Stimulated activated naive B cell treated with anti-CD40 and anti-IgM and Interleukin-4, amounts not matched to agents 10 μg/mL and 1 μg/mL and 100 μg/mL, for 72 hours (primary cell): ENCODE measurements around the gene ZBTB47.

ENCODE experiments used
- ATAC-seq, 2 donors: fragments of 150-1000 bp; cut with Tn5 transposase; replicated peaks; 2 replicates each; pipeline ENCODE4 v1.10.0; 2021; ENCODE audit warnings: moderate library complexity in 1 of 2
- DNase-seq: peaks from one replicate; pipeline ENCODE4 v3.0.0; 2021
- H3K27ac Mint-ChIP-seq: one replicate; pipeline ENCODE4 v1.8.0; 2022; ENCODE audit warnings: mild to moderate bottlenecking, mixed read lengths
- H3K27me3 Mint-ChIP-seq, 2 donors: one replicate each; pipeline ENCODE4 v1.8.0; 2022; ENCODE audit warnings: mixed read lengths in 2 of 2
- H3K36me3 Mint-ChIP-seq, 2 donors: one replicate each; pipeline ENCODE4 v1.8.0; 2022; ENCODE audit warnings: mixed read lengths in 2 of 2, mild to moderate bottlenecking in 1 of 2
- H3K4me1 Mint-ChIP-seq, 2 donors: one replicate each; pipeline ENCODE4 v1.8.0; 2022; ENCODE audit warnings: mixed read lengths in 2 of 2, mild to moderate bottlenecking in 1 of 2
- H3K4me3 Mint-ChIP-seq, 2 donors: one replicate each; pipeline ENCODE4 v1.8.0; 2022; ENCODE audit warnings: mild to moderate bottlenecking in 2 of 2, mixed read lengths in 2 of 2, moderate library complexity in 1 of 2
- H3K9me3 Mint-ChIP-seq, 2 donors: one replicate each; pipeline ENCODE4 v1.8.0; 2022; ENCODE audit warnings: mixed read lengths in 2 of 2, mild to moderate bottlenecking in 1 of 2

The ZBTB47 gene

DNA sequence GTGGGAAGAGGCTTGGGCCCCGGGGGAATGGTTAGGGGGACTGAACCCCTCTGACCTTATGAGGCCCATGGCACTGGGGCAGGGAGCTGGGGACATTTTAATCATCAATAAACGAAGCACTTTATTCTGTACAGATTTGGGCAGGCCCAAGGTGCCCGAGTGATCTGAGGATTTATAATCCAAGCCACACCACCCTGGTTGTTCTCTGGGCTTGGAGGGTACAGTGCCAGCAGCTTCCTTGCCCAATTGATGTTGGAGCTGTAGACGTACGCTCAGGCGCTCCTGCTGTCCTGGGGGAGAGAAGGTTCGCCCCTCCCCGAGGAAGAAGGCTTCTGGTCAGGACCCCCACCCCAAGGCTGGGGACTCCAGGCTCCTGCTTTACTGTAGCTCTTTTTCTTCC lies 12.5 kb downstream of the ZBTB47 start:
- Mint-ChIP-seq H3K27me3 (no peaks in the 10 kb centered on the region), H3K4me1 (peaks cover 9 to 11% of the 10 kb centered on the region in 2 donors), H3K4me3 (no peak overlapping the region), H3K27ac (no peak overlapping the region), H3K9me3 (peaks cover 0 to 1% of the 10 kb centered on the region in 2 donors), H3K36me3 (no peaks in the 10 kb centered on the region)
- ATAC-seq (no peak), DNase-seq (no peak)

DNA sequence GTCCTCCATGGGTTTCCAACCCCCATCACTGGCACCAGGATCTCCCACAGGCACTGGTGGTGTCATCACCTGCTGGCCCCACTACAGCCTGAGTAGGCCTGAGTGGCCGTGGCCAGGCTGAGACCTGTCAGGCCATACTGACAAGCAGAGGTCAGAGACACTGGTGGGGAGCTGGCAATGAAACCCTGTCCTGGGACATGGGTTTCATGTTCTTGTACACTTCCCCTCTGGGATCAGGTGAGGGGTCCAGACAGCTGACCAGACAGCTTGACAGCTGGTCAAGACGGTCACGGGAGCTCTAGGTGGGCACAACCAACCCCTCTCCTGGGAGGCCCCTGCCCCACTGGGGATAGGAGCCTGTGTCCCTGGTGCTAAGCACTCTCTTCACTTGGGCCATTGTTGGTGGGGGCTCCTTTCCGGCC lies 13.1 kb downstream of the ZBTB47 start:
- H3K27me3 Mint-ChIP-seq = no peaks in the 10 kb centered on the region
- H3K4me3 Mint-ChIP-seq = no peak overlapping the region
- H3K9me3 Mint-ChIP-seq = peaks cover 0 to 1% of the 10 kb centered on the region in 2 donors
- H3K4me1 Mint-ChIP-seq = peaks cover 9 to 11% of the 10 kb centered on the region in 2 donors
- H3K36me3 Mint-ChIP-seq = no peaks in the 10 kb centered on the region
- no peak for ATAC-seq
- peak overlapping the region; percentile 32 for H3K27ac Mint-ChIP-seq
- DNase-seq = no peak

DNA sequence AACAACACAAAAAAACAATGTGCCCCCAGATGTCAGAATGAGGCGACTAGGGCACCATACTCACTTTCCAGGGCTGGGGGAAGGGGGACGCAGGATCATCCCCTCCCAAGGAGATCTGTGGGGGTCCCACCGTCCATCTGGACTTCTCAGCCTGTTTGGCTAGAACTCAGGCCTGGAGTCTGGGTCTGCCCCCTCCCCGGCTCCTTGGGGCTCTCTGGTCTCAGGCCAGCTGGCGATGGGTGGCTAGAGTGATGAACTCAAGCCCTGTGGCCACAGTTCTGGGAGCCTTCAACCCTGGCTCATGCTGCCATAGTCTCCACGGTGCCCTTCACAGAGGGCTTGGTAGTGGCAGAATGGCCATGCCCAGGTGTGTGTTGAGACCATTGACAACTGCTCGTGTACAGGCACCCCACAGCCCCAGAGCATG lies 13.6 kb downstream of the ZBTB47 start:
- H3K36me3 Mint-ChIP-seq = no peaks in the 10 kb centered on the region
- no peak overlapping the region for H3K4me3 Mint-ChIP-seq
- H3K9me3 Mint-ChIP-seq = peaks cover 0 to 1% of the 10 kb centered on the region in 2 donors
- no peak overlapping the region for H3K27ac Mint-ChIP-seq
- no peak for DNase-seq
- ATAC-seq = no peak
- H3K27me3 Mint-ChIP-seq = no peaks in the 10 kb centered on the region
- H3K4me1 Mint-ChIP-seq = peaks cover 9 to 11% of the 10 kb centered on the region in 2 donors

DNA sequence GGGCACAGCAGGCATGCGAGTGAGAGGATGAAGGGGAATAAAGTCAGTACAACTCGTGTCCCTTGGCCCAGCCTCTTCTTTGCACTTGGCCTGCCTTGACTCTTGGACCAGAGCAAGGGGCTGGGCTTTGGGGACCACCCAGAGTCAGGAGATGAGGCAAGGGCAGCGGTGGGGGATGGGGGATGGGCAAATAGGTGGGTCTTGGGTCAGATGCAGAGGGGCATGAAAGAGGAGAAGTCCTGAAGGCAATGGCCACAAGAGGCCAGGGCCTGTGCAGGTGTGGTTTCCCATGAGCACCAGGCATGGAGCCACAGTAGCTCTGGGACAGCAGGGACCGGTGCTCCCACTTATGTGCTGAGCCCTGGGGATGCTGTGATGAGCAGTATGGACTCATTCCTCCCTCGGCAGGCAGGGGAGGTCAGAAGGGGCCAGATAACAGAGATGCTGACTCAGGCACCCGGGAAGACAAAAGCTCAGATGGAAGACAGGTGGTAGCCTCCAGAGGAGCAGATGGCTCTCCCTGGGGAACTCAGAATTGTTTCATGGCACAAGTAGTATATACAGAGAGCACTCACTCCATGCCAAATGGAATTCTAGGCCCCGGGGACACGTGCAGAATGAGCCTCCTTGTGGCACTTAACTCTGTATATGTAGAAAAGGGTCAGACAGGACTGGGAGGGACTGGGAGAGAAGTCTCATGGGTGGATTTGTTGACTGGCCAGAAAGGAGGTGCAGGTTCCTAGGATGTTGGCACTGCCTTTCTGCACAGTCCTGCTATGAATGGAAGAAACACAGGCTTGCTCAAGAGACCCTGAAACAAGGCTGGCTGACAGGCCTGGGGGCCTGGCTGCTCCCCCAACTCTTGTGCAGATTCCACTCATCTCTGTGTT lies 14.3 kb downstream of the ZBTB47 start:
- Mint-ChIP-seq H3K9me3 (peaks cover 0 to 1% of the 10 kb centered on the region in 2 donors), H3K36me3 (no peaks in the 10 kb centered on the region), H3K4me1 (peaks cover 8 to 11% of the 10 kb centered on the region in 2 donors), H3K27ac (no peak overlapping the region), H3K4me3 (no peak overlapping the region), H3K27me3 (no peaks in the 10 kb centered on the region)
- no peak for ATAC-seq
- no peak for DNase-seq

DNA sequence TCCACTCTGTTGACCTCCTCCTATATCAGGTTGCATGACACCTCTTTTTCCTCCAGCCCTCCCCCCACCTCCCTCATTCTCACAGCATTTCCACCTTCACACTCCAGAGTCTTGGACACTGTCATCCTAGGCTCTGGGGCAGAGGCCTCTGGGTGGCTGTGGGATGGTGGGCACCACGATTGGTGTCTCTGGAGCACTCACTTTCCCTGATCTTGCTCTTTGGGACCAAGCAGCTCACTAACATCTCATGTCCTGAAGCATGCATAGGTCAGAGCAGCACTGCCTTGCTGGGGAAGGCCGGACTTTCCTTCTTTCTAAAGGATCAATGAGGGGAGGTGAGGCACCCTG lies 14.9 kb downstream of the ZBTB47 start:
- H3K4me1 Mint-ChIP-seq = peaks cover 8% of the 10 kb centered on the region in 2 donors
- no peaks in the 10 kb centered on the region for H3K36me3 Mint-ChIP-seq
- ATAC-seq = no peak
- peaks cover 0 to 1% of the 10 kb centered on the region in 2 donors for H3K9me3 Mint-ChIP-seq
- no peak overlapping the region for H3K27ac Mint-ChIP-seq
- no peak overlapping the region for H3K4me3 Mint-ChIP-seq
- no peaks in the 10 kb centered on the region for H3K27me3 Mint-ChIP-seq
- no peak for DNase-seq

DNA sequence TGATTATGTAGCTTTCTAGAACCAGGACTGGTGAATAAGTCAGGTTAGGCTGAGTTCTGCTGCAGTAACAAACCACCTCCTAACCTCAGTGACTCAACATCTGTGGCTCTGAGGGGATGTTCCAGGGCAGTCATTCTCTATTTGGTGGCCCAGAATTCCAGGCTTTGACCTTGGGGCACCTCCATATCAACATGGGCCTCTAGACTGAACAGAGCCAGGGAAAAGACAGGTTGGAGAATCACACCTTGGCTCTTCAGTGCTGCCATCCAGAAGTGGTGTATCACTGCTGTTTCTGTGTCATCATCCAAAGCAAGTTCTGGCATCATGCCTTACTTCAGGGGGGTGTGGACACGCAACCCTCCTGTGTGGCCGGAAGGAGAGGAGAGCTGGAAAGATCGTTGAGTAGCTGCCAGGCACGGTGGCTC lies 15.3 kb downstream of the ZBTB47 start:
- ATAC-seq (no peak), DNase-seq (no peak)
- Mint-ChIP-seq H3K9me3 (peaks cover 0 to 1% of the 10 kb centered on the region in 2 donors), H3K27me3 (no peaks in the 10 kb centered on the region), H3K36me3 (no peaks in the 10 kb centered on the region), H3K4me1 (peaks cover 4% of the 10 kb centered on the region in 2 donors), H3K4me3 (no peak overlapping the region), H3K27ac (no peak overlapping the region)

DNA sequence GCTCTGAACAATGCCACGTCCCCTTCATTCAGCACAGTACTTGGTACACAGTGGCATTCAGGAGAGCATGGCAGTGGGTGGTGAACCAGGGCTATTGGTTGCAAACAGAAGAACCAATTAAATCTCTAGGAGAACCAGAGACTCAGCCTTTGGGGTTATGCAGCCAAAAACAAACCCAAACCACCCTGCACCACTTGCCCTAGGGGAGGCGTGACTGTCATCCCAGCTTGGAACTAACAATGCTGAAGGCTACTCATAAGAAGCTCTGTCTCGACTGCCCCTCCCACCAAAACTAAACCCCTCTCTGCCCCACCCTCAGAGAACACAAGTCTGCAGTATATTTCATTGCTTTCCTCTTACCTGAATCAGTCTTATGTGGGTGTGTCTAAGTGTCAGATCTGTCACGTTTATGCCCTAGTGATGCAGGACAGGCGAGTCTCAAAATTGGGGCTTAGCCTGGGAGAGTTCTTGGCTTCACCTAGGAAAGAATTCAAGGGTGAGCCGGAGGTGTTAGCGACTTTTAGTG lies 16.6 kb downstream of the ZBTB47 start:
- ATAC-seq (no peak), DNase-seq (no peak)
- H3K27me3 Mint-ChIP-seq = no peaks in the 10 kb centered on the region
- no peaks in the 10 kb centered on the region for H3K4me1 Mint-ChIP-seq
- H3K4me3 Mint-ChIP-seq = no peak overlapping the region
- peaks cover 0 to 1% of the 10 kb centered on the region in 2 donors for H3K9me3 Mint-ChIP-seq
- H3K27ac Mint-ChIP-seq = no peak overlapping the region
- H3K36me3 Mint-ChIP-seq = no peaks in the 10 kb centered on the region

DNA sequence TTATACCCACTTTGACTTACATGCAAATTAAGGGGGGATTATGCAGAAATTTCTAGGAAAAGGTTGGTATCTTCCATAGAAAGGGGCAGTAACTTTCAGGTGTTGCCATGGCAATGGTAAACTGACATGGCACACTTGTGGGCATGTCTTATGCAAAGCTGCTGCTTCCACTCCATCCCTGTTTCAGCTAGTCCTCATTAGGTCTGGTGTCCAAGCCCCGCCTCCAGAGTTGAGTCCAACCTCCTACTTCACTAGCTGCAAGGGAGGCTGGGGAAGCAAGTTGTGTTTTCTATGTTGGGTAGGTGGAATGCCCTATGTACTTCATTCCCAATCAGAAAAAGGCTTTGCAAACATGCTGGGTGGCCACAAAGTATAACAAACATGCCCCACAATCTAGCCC lies 17.2 kb downstream of the ZBTB47 start:
- Mint-ChIP-seq H3K27me3 (no peaks in the 10 kb centered on the region), H3K27ac (no peak overlapping the region), H3K36me3 (no peaks in the 10 kb centered on the region), H3K9me3 (peaks cover 0 to 1% of the 10 kb centered on the region in 2 donors), H3K4me1 (no peaks in the 10 kb centered on the region), H3K4me3 (no peak overlapping the region)
- ATAC-seq = no peak
- no peak for DNase-seq

DNA sequence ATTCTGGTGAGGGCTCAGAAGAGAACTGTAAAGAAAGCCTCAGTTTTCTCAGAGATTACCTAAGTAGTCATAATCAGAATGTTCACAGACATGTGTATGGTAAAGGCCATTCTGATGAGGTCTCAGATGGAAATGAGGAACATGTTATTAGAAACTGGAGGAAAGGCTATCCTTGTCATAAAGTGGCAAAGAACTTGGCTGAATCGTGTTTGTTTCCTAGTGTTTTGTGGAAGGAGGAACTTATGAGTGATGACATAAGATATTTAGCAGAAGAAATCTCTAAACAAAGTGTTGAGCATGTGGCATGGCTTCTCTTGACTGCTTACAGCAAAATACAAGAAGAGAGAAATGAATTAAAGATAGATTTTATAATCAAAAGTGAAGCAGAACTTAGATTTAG lies 19.0 kb downstream of the ZBTB47 start:
- Mint-ChIP-seq H3K27ac (no peak overlapping the region), H3K4me3 (no peak overlapping the region), H3K36me3 (no peaks in the 10 kb centered on the region), H3K9me3 (peaks cover 4 to 8% of the 10 kb centered on the region in 2 donors), H3K4me1 (no peaks in the 10 kb centered on the region), H3K27me3 (peaks cover 0 to 8% of the 10 kb centered on the region in 2 donors)
- no peak for DNase-seq
- ATAC-seq = peak in 1 of 2 donors; percentile 43

DNA sequence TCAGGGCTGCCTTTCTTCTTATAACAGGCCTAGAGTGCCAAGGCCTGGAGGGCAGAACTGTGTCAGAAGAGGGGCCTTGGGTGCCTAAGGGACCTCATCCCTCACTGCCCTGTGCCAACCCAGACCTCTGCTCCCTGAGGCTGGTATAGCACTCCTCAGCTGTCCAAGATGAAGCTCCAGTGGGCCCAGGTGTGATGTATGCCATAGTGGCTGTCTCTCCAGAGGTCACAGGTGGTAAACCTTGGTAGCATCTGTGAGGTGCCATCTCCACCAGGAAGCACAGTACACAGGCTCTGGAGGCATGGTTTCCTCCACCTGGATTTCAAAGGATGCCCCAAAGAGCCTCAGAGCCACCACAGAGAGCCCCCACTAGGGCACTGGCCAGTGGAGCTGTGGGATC lies 19.6 kb downstream of the ZBTB47 start:
- DNase-seq = no peak
- no peak for ATAC-seq

DNA sequence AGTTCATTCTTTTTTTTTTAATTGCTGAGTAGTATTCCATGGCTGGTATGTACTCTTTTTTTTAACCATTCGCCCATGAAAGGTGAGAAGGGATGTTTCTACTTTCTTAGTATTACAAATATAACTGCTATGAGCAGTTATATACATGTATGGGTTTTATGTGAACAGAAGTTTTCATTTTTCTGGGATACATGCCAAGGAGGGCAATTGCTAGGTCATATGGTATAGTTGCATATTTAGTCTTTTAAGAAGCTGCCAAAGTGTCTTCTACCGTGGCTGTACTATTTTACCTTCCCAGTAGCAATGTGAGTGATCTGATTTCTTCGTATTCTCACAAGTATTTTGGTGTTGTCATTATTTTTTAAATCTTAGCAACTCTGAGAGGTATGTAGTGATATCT lies 20.6 kb downstream of the ZBTB47 start:
- Mint-ChIP-seq H3K4me1 (no peaks in the 10 kb centered on the region), H3K9me3 (peaks cover 11 to 14% of the 10 kb centered on the region in 2 donors), H3K27ac (no peak overlapping the region), H3K36me3 (peaks cover 2 to 9% of the 10 kb centered on the region in 2 donors), H3K27me3 (peaks cover 0 to 12% of the 10 kb centered on the region in 2 donors), H3K4me3 (no peak overlapping the region)
- ATAC-seq = no peak
- no peak for DNase-seq

More for the DNA sequence above, 19.6 kb downstream of the ZBTB47 start:
- Mint-ChIP-seq H3K27ac (no peak overlapping the region), H3K4me3 (no peak overlapping the region), H3K9me3 (peaks cover 7 to 13% of the 10 kb centered on the region in 2 donors), H3K27me3 (peaks cover 0 to 8% of the 10 kb centered on the region in 2 donors), H3K4me1 (no peaks in the 10 kb centered on the region), H3K36me3 (peaks cover 0 to 5% of the 10 kb centered on the region in 2 donors)

DNA sequence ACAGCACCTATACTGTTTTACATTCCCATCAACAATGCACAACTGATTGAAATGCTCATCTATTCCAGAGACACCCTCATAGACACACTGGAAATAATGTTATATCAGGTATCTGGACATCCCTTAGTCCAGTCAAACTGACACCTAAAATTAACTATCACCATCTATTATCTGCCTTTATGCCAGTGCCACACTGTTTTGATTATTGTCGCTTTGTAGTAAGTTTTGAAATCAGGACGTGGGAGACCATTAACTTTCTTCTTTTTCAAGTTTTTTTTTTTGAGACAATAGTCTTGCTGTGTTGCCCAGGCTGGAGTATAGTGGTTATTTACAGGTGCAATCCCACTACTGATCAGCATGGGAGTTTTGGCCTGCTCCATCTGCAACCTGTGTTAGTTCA lies 22.4 kb downstream of the ZBTB47 start:
- H3K4me3 Mint-ChIP-seq = no peak overlapping the region
- peaks cover 0 to 22% of the 10 kb centered on the region in 2 donors for H3K27me3 Mint-ChIP-seq
- H3K36me3 Mint-ChIP-seq = peaks cover 2 to 9% of the 10 kb centered on the region in 2 donors
- no peak for DNase-seq
- H3K4me1 Mint-ChIP-seq = no peaks in the 10 kb centered on the region
- no peak for ATAC-seq
- no peak overlapping the region for H3K27ac Mint-ChIP-seq
- H3K9me3 Mint-ChIP-seq = peaks cover 11 to 14% of the 10 kb centered on the region in 2 donors

DNA sequence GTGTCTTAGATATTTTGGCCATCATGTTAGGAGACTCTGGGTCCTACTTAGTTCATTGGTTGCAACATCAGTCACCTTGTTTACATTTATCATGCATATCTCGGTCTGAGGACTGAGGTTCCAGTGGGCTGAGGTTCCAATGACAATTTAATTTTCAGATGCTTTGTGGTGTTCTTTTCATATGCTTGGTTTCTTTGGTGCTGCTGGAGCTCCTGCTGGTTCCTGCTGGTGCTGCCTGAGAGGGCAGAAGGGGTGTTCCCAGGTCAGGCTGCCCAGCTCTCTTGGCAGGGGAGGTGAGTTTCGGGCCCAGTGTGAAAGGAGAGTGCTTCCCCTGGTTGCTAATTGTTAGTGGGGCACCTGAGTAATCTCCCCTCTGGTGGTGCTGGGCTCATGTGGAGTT lies 24.9 kb downstream of the ZBTB47 start:
- DNase-seq (no peak), ATAC-seq (no peak)
- H3K4me1 Mint-ChIP-seq = no peaks in the 10 kb centered on the region
- H3K27me3 Mint-ChIP-seq = peaks cover 6 to 38% of the 10 kb centered on the region in 2 donors
- no peak overlapping the region for H3K27ac Mint-ChIP-seq
- H3K9me3 Mint-ChIP-seq = peaks cover 11 to 14% of the 10 kb centered on the region in 2 donors
- no peak overlapping the region for H3K4me3 Mint-ChIP-seq
- H3K36me3 Mint-ChIP-seq = peaks cover 2 to 9% of the 10 kb centered on the region in 2 donors

DNA sequence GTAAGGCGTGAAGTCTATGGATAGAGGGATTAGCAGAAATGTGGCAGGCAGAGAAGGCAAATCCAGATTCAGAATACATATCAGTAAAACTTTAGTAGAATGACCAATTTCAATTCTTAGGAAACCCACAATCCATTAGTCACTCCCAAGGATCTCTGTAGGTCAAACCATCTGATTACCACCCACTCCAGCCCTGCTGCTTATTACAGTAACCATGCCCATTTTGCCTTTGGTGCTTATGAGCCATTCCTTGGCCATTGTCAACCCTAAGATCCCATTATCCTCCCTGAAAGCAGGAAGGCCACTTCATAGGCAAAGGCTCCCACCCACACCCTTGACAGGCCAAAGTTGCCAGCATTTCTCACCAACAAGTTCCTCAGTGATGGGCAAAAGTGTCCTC lies 26.8 kb downstream of the ZBTB47 start:
- no peak overlapping the region for H3K27ac Mint-ChIP-seq
- no peak overlapping the region for H3K4me3 Mint-ChIP-seq
- ATAC-seq (no peak), DNase-seq (no peak)
- H3K9me3 Mint-ChIP-seq = peaks cover 11 to 14% of the 10 kb centered on the region in 2 donors
- no peaks in the 10 kb centered on the region for H3K4me1 Mint-ChIP-seq
- peaks cover 2 to 9% of the 10 kb centered on the region in 2 donors for H3K36me3 Mint-ChIP-seq
- H3K27me3 Mint-ChIP-seq = peaks cover 6 to 42% of the 10 kb centered on the region in 2 donors

DNA sequence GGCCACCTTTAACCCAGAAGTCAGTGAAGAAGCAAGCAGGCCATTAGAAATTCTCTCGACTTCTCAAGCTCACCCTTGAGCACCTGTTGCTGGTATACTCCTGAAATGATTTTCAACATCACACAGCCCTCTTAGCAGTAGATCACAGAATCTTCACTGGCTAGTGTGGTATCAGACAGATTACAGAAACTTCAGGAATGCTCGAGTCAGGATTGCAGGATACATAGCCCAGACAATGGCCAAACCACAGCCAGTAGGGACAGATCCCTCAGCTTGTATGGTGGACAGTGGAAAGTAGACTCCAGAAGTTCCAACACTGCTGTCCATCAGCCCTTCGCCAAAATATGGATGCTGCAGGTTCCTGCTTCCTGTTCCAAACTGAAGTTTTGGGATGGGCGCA lies 27.3 kb downstream of the ZBTB47 start:
- Mint-ChIP-seq H3K36me3 (peaks cover 2 to 9% of the 10 kb centered on the region in 2 donors), H3K27me3 (peaks cover 8 to 46% of the 10 kb centered on the region in 2 donors)
- no peak for DNase-seq

More for the DNA sequence above, 27.3 kb downstream of the ZBTB47 start:
- ATAC-seq = no peak
- no peak overlapping the region for H3K4me3 Mint-ChIP-seq
- peaks cover under 1 to 3% of the 10 kb centered on the region in 2 donors for H3K4me1 Mint-ChIP-seq
- H3K27ac Mint-ChIP-seq = no peak overlapping the region
- peaks cover 11 to 14% of the 10 kb centered on the region in 2 donors for H3K9me3 Mint-ChIP-seq
